GM19468 (cell line): ENCODE data around the gene RBMX2.
A peak's percentile ranks its signal among the peaks of the same experiment; 100 is the strongest.
"Not testable (repeated sequence)": the region's sequence is repeated elsewhere in the genome, so short reads cannot be mapped to it uniquely, and the experiment has no call there.

Source experiments
- ATAC-seq: cut with Tn5 transposase; IDR thresholded peaks from one replicate; pipeline ENCODE4 v1.9.1; 2021; ENCODE audit warnings: mild to moderate bottlenecking, moderate library complexity, moderate number of reproducible peaks; ENCODE audit not compliant: unreplicated experiment; ENCODE audit errors: extremely low read depth

Gene RBMX2

DNA sequence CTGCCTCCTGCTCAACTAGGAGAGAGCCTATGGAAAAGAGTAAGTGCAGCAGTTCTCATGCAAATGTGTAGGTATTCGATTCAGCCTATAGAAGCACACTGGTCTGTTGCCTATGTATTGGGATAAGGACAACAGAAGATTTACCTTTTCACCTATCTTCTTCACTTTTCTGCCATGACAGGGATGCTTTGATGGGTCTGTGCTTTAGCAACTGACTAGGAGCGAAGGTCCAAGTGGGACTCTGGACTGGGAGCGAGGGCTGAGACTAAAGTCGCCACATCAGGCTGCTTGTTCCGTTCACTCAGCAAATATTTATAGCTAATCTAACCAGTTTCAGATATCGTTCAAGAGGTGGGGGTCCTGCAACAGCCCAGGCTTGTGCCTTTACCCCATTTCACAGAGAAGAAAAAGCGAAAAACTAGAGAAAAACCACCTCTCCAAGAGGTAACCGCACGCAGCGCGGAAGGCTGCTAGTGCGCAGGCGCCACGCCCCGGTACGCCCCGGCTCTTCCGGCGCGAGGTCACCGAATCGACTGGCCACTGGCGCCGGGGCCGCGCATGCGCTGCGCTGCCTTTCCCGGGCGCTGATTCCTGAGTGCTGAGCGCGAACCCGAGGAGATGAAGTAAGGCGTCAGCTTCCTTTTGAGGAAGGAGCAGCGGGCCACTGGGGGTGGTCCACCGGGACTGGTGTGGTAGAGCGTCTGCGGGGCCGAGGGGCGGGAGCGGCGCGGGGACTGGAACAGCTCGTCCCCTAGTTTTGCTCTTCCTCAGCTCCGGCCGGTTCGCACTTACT is at the start of gene RBMX2:
Gene RBMX2, plus strand, starts transcription at position 573 of the 793 bp plus-strand sequence. Its CDS starts 46 bp downstream, at position 619.
- peak; percentile 87 for ATAC-seq

DNA sequence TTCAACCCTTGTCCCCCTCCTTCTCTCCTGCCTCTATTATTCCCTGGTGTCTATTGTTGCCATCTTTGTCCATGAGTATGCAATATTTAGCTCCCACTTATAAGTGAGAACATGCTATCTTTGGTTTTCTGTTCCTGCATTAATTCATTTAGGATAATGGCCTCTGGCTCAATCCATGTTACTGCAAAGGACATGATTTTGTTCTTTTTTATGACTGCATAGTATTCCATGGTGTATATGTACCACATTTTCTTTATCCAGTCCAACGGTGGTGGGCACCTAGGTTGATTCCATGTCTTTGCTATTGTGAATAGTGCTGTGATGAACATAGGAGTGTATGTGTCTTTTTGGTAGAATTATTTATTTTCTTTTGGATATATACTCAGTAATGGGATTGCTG is 49.7 kb upstream of the RBMX2 start:
- not testable (repeated sequence) for ATAC-seq

- ATAC-seq = no peak
Measured at GRCh38 chrX:130376077-130376476, 25.7 kb upstream of the RBMX2 start.

DNA sequence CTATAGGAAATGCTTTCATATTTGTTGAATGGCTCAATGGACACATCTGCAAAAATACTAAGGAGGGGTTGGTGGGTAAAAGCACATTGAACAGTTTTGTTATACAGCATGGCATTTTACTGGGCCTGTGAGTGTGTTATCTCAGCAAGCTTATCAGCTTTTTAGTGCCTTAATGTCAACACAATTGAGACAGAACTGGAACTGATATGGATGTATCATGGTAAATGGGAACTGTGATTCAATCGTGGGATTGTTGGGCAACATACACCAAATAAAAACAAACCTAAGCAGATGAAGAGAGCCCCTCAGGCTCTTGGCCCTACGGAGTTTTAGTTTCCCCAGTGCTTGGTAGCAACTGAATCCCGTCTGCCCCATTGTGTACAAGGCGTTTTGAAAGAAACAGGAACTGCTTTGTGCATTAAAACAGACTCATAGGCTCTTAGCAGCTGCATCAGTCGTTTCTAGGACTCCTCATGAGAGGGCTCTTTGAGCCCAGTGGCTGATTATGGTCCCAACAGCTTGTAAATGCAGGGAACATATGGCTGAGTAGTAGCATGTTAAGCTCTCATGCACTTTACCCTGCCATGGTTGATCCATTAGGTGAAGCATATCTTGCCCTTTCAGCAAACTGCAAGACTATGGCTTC is 23.6 kb upstream of the RBMX2 start:
- ATAC-seq = no peak

- no peak for ATAC-seq
Measured at GRCh38 chrX:130385520-130385919, 16.3 kb upstream of the RBMX2 start, which contains the start of gene GPR119. Gene GPR119, minus strand, starts transcription at chrX:130385674. Its CDS starts 227 bp downstream, at chrX:130385447.

- ATAC-seq = no peak
Measured at GRCh38 chrX:130386408-130386808, 15.4 kb upstream of the RBMX2 start.

DNA sequence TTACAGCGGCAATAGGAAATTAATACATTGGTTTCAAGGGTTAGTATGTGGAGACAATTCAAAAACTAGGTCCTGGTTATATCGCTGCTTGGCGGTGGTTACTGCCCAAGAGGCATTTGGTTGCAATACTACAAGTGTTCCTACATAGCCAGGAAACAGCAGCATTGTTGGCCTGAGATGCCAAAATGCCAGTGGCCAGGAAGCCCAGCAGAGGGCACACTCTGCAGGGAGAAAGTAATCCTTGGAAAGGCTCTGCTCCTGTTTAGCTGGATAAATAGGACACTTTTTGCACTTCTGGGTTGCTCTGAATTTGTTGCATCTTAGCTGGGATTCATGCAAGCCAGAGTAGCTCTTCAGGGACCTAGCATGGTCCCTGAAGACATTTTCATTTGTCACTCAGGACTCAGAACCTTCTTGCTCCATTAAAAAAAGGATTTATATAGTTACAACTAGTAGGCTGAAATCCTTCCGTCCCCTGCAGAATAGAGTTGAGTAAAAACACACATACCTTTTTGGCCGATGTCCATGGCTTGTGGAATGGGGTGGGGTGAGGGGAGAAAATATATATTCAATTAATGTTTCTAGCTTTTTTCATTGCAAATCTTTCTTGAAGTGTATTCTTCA is 8.2 kb upstream of the RBMX2 start:
- ATAC-seq = no peak

DNA sequence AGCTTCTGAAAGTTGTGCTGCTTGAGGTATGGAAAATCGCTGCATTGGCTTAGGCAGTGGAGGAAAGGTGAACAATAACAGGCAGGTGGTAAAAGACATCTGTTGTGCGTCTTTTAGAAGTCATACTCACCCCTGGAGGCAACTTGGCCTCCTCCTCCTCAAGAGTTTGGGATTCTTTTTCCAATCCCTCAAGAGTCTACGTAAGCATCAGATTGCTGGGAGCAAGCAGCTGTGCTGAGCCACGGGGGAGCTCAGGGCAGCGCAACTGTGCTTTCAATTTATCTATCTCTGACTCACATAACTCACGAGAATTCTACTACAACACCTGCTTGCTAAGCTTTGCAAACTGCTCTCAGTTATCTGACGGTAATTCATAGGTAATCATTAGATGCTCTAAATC is 6.4 kb upstream of the RBMX2 start:
- ATAC-seq = no peak

- no peak for ATAC-seq
Measured at GRCh38 chrX:130402208-130402684, 459 bp downstream of the RBMX2 start.

DNA sequence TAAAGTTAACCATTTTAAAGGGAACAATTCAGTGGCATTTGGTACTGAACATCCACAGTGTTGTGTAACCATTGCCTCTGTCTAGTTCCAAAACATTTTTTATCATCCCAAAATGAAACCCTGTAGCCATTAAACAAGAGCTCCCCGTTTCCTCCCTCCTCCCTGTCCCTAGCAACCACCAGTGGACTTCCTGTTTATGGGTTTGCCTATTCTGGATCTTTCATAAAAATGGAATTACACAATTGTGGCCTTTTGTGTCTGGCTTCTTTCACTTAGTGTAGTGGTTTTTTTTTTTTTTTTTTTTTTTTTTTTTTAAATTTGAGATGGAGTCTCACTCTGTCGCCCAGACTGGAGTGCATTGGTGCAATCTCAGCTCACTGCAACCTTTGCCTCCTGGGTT is 11.6 kb downstream of the RBMX2 start:
- no peak for ATAC-seq

GRCh38 chrX:130414800-130415199 is 13.0 kb downstream of the RBMX2 start:
- no peak for ATAC-seq

GRCh38 chrX:130415201-130415600 is 13.4 kb downstream of the RBMX2 start:
- ATAC-seq = no peak

GRCh38 chrX:130416785-130417184 is 15.0 kb downstream of the RBMX2 start:
- ATAC-seq = no peak

- no peak for ATAC-seq
Measured at GRCh38 chrX:130418066-130418465, 16.3 kb downstream of the RBMX2 start.

- ATAC-seq = no peak
Measured at GRCh38 chrX:130418740-130419139, 17.0 kb downstream of the RBMX2 start.

DNA sequence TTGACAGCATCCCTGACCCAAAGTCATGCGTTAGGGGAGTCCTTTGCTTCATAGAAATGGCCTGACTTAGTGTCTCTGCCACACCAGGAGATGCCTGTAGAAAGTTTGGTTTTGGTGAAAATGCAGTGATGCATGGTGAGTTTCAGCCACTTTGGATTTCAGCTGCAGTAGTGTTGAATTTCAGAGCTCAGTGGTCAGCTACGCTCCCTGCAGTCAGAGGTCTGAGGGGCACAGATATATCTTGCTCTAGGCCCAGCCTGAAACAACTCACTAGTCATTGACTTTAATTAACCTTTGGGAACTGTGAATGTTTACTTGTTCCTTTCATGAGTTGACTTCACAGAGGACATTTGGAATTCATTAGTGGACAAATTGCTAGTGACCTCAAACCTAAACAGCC is 17.5 kb downstream of the RBMX2 start:
- ATAC-seq = no peak

DNA sequence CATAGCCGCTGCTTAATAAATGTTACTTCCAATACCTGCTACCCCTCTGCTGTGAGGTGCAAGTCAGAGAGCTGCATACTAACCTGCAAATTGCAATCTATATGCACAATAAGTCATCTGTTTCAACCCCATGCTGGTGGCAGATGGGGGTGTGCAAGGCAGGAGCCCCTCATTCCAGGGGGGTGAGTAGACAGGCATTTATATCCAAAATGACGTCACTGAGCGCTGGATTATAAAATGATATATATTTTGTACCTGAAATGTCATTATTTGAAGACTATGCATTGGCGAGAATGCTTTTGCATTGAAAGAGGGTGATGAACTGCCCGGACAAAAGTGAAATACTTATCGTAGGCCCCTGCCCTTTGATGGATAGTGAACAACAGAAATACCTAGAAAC is 24.7 kb downstream of the RBMX2 start:
- no peak for ATAC-seq

- not testable (repeated sequence) for ATAC-seq
Measured at GRCh38 chrX:130429236-130429635, 27.4 kb downstream of the RBMX2 start.

DNA sequence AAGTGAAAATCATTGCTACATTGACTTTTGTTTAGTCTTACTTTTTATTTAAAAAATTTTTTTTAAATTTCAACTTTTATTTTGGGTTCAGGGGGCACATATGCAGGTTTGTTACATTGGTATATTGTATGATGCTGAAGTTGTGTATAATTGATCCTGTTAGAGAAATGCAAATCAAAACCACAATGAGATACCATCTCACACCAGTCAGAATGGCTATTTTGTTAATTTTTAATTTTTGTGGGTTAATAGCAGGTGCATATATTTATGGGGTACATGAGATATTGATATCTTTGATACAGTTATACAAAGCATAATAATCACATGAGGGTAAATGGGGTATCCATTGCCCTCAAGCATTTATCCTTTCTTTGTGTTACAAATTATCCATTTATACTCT is 34.1 kb downstream of the RBMX2 start:
- ATAC-seq = no peak

- ATAC-seq = not testable (repeated sequence)
Measured at GRCh38 chrX:130437996-130438395, 36.2 kb downstream of the RBMX2 start.

DNA sequence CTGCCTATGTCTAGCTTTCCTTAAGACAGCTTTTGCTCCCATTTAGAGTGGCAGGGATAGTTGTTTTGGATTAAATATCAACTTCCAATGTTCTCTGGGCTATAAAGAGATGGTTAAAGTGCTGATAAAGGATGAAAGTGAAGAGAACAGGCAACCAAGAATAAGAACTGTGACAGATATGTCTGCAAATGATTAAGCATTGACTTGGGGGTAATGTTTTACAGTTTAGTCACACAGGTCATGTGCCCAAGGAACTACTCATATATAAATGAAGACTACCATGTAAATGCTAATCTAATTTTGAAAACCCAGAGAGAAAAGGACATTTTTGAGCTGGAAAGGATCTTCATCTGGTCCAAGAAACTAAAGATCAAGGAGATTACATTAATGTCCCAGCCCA is 42.1 kb downstream of the RBMX2 start:
- no peak for ATAC-seq
